HG02798 (cell line): Measurements from ENCODE around the gene NTF3.

Experiments used
- ATAC-seq: cut with Tn5 transposase; IDR thresholded peaks from one replicate; pipeline ENCODE4 v1.9.1; 2021; ENCODE audit warnings: mild to moderate bottlenecking; ENCODE audit not compliant: unreplicated experiment, poor library complexity

The NTF3 gene

DNA sequence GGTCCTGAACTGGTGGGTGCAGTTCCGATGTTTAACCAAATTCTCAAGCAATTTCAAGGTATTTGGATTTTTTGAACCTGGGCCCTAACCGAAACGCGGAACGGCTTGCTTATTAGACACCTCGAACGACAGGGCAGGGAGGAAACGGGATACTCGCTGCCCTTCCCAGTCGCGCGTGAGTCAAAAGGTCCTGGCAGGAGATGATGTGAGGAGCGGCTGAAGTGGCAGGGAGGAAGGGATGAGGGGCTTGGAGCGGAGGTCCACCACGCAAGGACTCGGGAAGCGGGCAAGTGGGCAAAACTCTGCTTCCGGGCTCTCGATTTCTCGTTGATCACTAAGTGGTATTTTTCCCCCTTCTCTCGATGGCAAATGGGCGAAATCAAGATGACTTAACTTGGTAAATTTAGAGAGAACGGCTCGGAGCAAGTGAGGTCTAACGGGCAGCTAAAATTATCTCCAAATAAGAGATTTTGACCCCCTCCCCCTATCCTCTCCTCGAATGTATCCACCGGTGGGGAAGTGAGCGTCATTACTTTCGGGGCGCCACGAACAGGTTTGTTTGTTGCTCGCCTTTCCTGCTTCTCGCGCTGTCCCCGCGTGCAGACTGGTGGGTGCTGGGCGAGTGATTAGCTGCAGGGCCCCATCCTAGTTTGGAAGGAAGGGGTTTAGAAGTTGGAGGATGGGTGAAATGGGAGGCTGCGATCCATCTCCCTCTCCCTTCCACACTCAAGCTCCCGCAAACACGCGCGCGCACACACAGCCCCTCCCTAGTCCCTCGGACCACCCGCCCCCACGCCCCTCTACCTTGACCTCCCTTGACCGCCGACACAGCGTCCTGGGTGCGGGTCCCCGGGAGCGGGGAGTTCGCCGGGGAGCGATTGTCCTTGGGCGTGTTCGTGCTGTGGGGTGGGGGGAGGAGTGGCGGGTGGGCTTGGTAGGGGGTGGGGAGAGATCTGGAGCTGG, 986 bp upstream of the NTF3 start:
- no peak for ATAC-seq

- no peak for ATAC-seq
Observed at GRCh38 chr12:5433081-5433844, 1.4 kb downstream of the NTF3 start.

GRCh38 chr12:5433845-5434646, 2.1 kb downstream of the NTF3 start:
- ATAC-seq = no peak

DNA sequence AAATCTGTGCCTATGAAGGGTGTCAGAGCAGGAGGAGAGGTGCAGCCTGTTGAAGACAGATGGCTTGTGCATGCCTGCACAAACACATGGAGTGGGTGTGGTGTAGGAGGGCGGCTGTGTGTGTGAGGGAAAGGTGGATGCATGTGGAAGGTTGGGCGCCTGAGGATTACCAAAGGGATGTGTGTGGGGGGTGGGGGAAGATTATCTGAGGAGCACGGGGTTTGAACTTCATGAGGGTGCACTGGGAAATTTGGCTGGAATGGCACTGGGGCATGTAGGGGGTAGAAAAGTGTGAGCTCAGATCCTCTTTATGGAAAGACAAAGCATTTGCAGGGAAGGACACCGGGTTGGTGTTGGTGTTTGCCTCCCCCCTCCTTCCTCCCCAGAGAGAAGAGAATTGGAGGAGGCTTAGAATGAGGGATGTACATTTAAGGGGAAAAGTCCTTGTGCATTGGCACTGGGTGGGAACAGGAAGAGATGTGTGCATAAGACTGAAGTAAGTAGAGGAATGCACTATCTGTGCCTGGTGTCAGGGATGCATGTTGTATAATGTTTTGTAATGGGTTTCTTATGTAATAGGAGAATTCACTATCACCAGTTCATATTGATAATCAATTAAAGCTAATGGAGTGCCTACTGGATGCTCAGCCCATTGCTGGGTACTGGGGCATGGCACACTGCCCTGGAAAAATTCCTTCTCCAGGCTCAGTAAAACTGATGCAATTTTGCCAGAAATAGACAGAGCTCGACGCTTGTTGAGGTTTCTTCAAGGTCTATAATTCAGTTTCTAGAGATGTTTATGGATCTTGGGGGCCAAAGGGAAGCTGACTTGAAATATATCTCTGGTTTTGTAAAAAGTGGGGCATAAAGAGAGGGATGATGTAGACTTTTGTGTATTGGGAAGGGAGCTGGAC, 3.0 kb downstream of the NTF3 start:
- no peak for ATAC-seq

- ATAC-seq = no peak
Observed at GRCh38 chr12:5437182-5437583, 5.3 kb downstream of the NTF3 start.

- no peak for ATAC-seq
Observed at GRCh38 chr12:5437589-5437988, 5.7 kb downstream of the NTF3 start.

DNA sequence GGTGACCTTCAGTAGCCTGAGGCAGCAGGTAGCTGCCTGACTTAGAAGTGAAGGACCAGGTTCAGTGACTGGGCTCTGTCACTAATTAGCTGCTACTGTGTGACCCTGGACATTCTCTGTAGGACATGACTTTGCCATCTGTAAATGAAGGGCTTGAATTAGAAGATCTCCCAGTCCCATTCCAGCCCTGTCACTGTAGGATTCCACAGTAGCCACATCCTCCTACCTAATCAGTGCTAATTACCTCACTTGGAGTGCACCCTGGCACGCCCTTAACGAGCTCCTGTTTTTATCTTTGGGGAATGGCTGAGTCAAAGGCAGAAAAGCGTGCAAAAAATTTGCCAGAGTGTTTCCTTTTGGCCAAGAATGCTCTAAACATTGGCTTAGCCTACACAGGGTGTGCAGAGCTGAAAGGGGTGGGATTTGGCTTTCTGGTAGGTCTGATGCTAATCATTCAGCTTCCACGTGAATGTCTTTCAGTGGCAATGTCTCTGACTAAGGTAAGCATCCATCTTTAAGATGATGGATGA, 6.8 kb downstream of the NTF3 start:
- no peak for ATAC-seq

GRCh38 chr12:5439371-5439771, 7.5 kb downstream of the NTF3 start:
- no peak for ATAC-seq

- no peak for ATAC-seq
Observed at GRCh38 chr12:5439788-5440300, 7.9 kb downstream of the NTF3 start.

DNA sequence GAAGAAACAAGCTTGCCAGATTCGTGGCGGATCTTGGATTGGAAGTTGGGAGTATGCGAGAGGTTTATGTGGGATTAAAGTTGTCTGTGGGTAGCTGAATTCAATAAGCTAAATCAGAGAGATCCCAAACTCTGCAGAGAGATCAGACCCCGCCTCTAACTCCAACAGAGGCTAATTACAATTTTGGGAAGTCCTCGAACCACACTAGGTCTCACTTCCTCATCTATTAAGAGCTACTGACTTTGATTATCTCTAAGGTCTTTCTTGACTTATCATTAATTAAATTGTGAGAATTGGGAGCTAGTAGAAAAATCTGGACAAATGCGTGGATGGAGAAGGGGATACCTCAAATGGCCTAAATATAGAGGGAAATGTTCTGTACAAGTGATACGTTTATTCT, 9.1 kb downstream of the NTF3 start:
- ATAC-seq = no peak

DNA sequence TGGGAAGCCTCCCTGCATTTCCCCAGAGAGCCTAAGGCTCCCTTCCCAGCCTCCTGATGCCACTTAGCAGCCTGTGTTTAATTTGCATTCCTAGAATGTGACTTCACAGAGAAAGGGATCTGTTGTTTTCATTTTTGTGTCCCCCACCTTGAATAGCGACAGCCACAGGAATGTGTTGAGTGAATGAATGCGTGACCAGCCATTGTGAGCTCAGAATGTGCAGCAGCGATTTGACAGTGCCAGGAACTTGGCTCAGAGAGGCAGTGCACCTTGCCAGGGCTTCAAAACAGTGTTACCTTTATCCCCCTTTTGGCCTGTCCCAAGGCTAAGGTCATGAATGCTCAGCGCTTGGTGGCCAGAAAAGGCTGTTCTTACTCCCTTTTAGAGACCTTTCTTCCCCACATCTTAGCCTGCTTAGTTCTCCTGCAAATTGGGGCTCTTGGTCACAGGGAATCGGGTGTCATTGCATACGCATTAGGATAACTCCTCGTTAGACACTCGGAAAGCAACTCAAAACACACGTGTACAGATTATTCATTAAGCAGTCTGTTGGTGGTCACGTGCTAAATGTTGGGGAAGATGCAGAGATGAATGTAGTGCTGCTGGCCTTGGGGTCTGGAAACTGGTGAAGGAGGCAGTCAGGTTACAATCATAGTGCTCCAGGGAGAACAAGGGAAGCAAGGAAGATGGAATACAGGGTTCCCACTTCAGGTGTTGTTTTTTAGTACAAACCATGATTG, 9.8 kb downstream of the NTF3 start:
- ATAC-seq = no peak

DNA sequence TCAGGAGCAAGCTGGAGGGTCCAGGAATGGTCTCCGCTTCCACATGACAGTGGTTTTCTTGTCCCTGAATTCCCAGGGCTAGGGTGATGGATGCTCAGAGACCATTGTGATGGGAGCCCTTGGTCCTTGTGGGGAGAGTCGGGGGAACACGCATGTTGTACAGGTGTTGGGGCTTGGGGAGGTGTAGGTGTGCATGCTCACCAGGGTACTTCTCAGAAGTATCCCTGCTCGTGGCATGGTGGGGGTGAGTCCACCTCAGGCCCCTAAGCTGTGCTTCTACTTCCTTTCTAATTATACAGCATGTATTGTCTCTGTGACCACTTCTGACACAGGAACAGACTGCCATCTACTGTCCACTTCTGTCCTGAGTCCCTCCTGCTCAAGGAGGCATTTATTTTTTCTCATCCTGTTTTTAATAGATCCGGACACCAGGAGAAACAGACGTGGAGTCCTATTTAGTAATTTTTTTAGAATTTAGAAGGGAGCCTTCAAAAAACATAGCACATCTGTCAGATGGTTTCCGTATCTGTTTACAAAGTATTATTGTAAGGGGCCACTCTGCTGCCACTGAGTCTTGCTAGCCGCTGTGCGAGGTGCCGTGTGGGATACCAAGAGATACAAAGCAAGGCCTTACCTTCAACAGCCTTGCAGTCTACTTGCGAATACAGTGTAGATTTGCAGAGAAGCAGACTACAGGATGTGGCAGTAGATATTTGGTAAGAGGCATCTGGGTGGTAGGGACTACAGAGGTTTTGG, 10.5 kb downstream of the NTF3 start:
- no peak for ATAC-seq

DNA sequence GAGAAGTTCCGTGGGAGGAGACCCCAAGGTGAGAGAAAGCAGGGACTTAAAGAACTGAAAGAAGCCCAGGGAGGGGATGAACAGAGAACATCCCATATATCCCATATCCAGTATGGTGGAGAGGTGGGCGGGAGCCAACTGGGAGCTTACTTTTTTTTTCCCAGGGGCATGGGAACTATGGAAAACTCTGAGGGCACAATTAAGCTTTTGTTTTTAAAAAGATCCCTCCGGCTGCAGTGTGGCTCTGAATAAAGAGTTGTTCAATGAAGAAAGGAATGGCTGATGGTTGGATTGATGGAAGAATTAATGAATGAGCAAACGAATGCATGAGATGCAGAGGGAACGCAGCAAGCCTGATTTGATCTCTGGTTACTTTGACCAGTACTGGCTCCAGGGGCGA, 12.6 kb downstream of the NTF3 start:
- ATAC-seq = no peak

GRCh38 chr12:5447320-5447719, 15.4 kb downstream of the NTF3 start:
- no peak for ATAC-seq

DNA sequence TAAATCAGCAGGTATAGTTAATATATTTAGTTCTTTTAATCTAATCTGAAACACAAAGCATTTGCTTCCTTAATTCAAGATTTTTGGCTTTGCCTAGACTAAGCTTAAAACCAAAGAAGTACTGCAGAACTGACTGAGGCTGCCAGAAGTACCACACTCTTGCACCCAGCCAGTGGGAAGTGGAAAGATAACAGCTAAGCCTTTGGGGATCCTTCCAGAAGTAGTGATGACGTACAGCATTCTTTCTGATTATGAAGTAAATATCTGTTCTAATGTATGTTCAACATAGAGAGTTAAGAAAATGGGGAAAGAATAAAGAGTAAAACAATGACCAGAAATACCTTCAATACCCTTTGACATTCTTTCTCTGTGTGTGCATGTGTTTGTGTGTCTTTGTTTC, 19.3 kb downstream of the NTF3 start:
- no peak for ATAC-seq

DNA sequence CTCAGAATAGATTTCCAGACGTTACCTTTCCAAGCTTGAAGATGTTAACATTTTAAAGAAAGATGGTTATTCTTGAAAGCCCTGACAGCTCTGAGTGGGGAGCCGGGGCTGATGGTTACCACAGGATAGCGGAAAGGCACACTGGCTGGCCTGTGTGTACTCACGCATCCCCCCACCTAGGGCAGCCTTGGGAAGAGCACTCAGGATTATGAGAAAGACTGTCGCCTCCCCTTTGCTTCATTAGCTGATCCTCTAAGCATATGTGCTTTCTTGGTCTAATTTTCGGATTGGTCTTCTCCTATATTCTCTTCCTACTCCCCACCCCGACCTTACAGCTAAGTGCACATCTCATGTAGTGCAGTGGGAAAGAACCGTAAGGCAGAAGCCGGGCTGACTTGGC, 20.7 kb downstream of the NTF3 start:
- ATAC-seq = no peak

- no peak for ATAC-seq
Observed at GRCh38 chr12:5453466-5453865, 21.6 kb downstream of the NTF3 start.

DNA sequence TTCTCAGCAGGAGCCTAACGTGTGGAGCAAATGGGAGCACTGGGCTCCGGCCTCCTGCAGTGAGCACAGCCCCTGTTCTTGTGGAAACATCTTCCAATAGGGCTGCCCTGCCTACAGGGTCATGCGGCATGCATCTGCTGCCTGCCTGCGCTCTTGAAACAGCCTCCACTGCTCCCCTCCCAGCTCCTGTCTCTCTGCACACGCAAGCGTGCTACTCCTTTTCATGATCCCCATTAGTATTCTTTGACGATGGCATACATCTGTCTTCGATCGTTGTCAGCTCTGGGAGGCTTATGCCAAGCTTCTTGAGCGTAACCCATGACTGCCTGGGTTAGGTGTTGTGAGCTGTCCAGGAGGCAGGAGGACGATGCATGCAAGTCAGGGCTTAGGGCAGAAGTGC, 23.1 kb downstream of the NTF3 start:
- ATAC-seq = no peak
